HG03060 (cell line): ENCODE measurements around the gene KCNE5.
"Not testable (repeated sequence)": the region's sequence is repeated elsewhere in the genome, so short reads cannot be mapped to it uniquely, and the experiment has no call there.

ENCODE experiments used
- ATAC-seq: cut with Tn5 transposase; IDR thresholded peaks from one replicate; pipeline ENCODE4 v1.9.1; 2021; ENCODE audit warnings: low read depth, moderate number of reproducible peaks; ENCODE audit not compliant: unreplicated experiment

KCNE5 gene

GRCh38 chrX:109619771-109620170 lies 5.2 kb downstream of the KCNE5 start:
- no peak for ATAC-seq

GRCh38 chrX:109614951-109615350 lies 10.0 kb downstream of the KCNE5 start:
- no peak for ATAC-seq

GRCh38 chrX:109601486-109601885 lies 23.5 kb downstream of the KCNE5 start:
- ATAC-seq, result no peak

GRCh38 chrX:109600237-109600651 lies 24.7 kb downstream of the KCNE5 start:
- ATAC-seq, result no peak

- no peak for ATAC-seq
Observed at GRCh38 chrX:109596015-109596414, 29.0 kb downstream of the KCNE5 start.

- ATAC-seq, result no peak
Observed at GRCh38 chrX:109590176-109590575, 34.8 kb downstream of the KCNE5 start.

GRCh38 chrX:109585488-109585887 lies 39.5 kb downstream of the KCNE5 start:
- ATAC-seq, result no peak

GRCh38 chrX:109578916-109579315 lies 46.1 kb downstream of the KCNE5 start:
- ATAC-seq, result no peak

- no peak for ATAC-seq
Observed at GRCh38 chrX:109577055-109577454, 47.9 kb downstream of the KCNE5 start.

- ATAC-seq, result not testable (repeated sequence)
Observed at GRCh38 chrX:109576083-109576482, 48.9 kb downstream of the KCNE5 start.
